ENCODE measurements around the gene TBXAS1.

Gene TBXAS1

GRCh38 chr7:139875821-139876241 lies 46.8 kb downstream of the TBXAS1 start:
- no peak overlapping the region for H3K4me3 ChIP-seq (ENCODE audit: low read depth, low read length)
- TF ChIP-seq CTCF (IDR thresholded peaks at IDR 0.05; ENCODE audit: low read depth, low read length) = no peak

DNA sequence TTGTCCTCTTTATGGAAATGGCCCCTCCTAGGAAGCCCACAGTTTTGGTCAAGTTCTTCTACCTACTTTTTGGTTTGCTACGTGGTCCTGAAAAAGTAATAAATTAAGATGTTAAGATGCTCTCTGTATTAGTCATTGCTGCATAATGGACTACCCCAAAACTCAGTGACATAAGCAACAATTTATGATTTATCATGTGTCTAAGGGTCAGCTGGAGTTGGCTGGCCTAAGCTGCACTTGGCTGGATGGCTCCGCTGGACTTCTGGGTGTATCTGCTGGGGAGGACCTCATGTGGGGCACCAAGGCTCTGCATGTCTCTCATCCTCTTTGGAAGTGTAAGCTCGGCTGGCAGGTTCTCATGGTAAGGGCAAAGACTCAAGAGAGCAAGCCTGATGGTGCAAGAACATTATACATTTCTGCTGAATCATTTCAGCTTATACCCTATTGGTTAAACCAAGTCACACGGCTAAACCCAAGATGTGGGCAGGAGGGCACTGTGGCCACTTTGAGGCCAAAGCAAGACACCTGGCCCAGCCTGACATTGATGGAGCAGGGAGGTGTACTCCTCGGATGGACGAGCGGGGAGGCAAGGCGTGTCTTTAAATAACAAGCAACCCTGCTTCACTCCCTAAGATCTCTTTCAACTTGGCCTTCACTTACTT lies 47.7 kb downstream of the TBXAS1 start:
- H3K4me3 ChIP-seq (ENCODE audit: low read depth, low read length) = no peak overlapping the region
- no peak for TF ChIP-seq CTCF (IDR thresholded peaks at IDR 0.05; ENCODE audit: low read depth, low read length)

DNA sequence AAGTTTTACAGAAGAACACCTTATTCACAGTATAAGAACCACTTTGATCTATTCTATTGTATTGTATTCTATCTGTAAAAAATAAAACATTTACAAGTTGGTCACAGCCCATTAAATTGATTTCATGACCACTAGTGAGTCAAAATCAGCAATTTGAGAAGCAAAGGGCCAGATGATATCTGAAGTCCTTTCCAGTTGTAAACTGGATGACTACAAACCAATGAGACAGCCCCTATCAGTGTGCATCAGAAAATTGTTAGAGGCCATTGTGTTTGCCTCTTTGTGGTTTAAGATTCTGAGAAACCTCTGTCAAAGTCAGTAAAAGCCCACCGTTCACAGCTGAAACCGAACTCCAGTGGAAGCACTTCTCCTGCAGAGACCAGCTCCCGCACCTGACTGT lies 54.8 kb downstream of the TBXAS1 start:
- no peak for TF ChIP-seq CTCF (IDR thresholded peaks at IDR 0.05; ENCODE audit: low read depth, low read length)

GRCh38 chr7:139884441-139884840 lies 55.4 kb downstream of the TBXAS1 start:
- TF ChIP-seq CTCF (IDR thresholded peaks at IDR 0.05; ENCODE audit: low read depth, low read length) = no peak

More for the DNA sequence above, 54.8 kb downstream of the TBXAS1 start:
- no peak overlapping the region for H3K4me3 ChIP-seq (ENCODE audit: low read depth, low read length)

GRCh38 chr7:139885511-139885910 lies 56.4 kb downstream of the TBXAS1 start:
- no peak for TF ChIP-seq CTCF (IDR thresholded peaks at IDR 0.05; ENCODE audit: low read depth, low read length)
- no peak overlapping the region for H3K4me3 ChIP-seq (ENCODE audit: low read depth, low read length)

More at GRCh38 chr7:139884441-139884840, 55.4 kb downstream of the TBXAS1 start:
- H3K4me3 ChIP-seq (ENCODE audit: low read depth, low read length) = no peak overlapping the region

- no peak for TF ChIP-seq CTCF (IDR thresholded peaks at IDR 0.05; ENCODE audit: low read depth, low read length)
- no peak overlapping the region for H3K4me3 ChIP-seq (ENCODE audit: low read depth, low read length)
Measured at GRCh38 chr7:139886206-139886605, 57.1 kb downstream of the TBXAS1 start.

DNA sequence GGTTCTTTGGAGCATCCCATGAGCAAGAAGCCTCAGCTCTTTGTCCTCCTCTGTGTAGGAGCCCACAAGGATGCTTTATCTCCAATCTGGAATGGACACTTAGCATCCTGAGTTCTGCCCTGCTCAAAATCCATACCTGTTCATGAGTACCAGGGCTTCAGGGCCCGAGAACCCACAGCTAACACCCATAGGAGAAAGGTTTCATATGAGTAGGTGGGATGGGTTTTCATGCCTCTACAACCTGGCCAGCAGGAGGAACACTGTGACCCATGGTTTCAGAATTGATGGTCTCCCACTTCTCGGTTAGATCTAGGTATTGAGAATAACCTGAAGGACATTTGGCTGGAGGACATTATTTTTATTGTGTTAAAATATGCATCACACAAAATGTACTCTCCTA lies 57.8 kb downstream of the TBXAS1 start:
- no peak for TF ChIP-seq CTCF (IDR thresholded peaks at IDR 0.05; ENCODE audit: low read depth, low read length)

More for the DNA sequence above, 57.8 kb downstream of the TBXAS1 start:
- H3K4me3 ChIP-seq (ENCODE audit: low read depth, low read length) = no peak overlapping the region

All from WI38 (cell line).